ENCODE measurements around the gene THBS1.

DNA sequence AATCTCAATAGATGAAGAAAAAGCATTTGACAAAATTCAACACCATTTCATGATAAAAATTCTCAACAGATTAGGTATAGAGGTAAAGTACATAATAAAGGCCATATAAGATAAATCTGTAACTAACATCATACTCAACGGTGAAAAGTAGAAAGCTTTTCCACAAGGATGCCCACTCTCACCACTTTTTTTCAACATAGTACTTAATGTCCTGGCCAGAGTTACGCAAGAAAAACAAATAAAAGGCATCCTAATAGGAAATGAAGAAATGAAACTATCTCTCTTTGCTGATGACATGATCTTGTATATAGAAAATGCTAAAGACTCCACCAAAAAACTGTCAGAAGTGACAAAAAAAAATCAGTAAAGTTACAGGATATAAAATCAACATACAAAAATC is 33.0 kb downstream of the THBS1 start:
- TF ChIP-seq, protein P1, sequence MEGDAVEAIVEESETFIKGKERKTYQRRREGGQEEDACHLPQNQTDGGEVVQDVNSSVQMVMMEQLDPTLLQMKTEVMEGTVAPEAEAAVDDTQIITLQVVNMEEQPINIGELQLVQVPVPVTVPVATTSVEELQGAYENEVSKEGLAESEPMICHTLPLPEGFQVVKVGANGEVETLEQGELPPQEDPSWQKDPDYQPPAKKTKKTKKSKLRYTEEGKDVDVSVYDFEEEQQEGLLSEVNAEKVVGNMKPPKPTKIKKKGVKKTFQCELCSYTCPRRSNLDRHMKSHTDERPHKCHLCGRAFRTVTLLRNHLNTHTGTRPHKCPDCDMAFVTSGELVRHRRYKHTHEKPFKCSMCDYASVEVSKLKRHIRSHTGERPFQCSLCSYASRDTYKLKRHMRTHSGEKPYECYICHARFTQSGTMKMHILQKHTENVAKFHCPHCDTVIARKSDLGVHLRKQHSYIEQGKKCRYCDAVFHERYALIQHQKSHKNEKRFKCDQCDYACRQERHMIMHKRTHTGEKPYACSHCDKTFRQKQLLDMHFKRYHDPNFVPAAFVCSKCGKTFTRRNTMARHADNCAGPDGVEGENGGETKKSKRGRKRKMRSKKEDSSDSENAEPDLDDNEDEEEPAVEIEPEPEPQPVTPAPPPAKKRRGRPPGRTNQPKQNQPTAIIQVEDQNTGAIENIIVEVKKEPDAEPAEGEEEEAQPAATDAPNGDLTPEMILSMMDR (IDR thresholded peaks at IDR 0.05; ENCODE audit: poor library complexity): no peak
- no peak for TF ChIP-seq EZH2phosphoT487 (IDR thresholded peaks at IDR 0.05; ENCODE audit: low read depth, severe bottlenecking, unreplicated experiment)
